Uterus (tissue), 4 donors: ENCODE measurements around the gene KDM4C. TPM values are rescaled to one million over a fixed set of nuclear protein-coding genes. Genes with fewer than 3 reads are reported as not detected.

Experiments used
- DNase-seq, 2 donors: peaks; one replicate each; pipeline ENCODE4 v3.0.0-alpha.2; 2019 to 2020
- H3K27ac ChIP-seq, 2 donors: fragments of 200-600 bp; sonication (generic); 1 replicate in 1 of 2; 2 replicates in 1 of 2; pipeline ENCODE4 v1.5.1; 2016 to 2018
- H3K27me3 ChIP-seq, 2 donors: fragments of 200-600 bp; sonication (generic); one replicate each; pipeline ENCODE4 v1.5.1; 2018 to 2019; ENCODE audit warnings: control low read depth in 1 of 2
- H3K36me3 ChIP-seq, 2 donors: fragments of 200-600 bp; sonication (generic); one replicate each; pipeline ENCODE4 v1.5.1; 2019; ENCODE audit warnings: control low read depth in 1 of 2
- H3K4me1 ChIP-seq, 2 donors: fragments of 200-600 bp; sonication (generic); one replicate each; pipeline ENCODE4 v1.5.1; 2018 to 2019; ENCODE audit warnings: control low read depth in 1 of 2
- H3K4me3 ChIP-seq, 2 donors: fragments of 200-600 bp; sonication (generic); 1 replicate in 1 of 2; 2 replicates in 1 of 2; pipeline ENCODE4 v1.5.1; 2018 to 2019; ENCODE audit warnings: mild to moderate bottlenecking in 1 of 2
- H3K9me3 ChIP-seq, 2 donors: fragments of 200-600 bp; sonication (generic); one replicate each; pipeline ENCODE4 v1.5.1; 2019; ENCODE audit warnings: control low read depth in 1 of 2
- CTCF ChIP-seq, 4 experiments: fragments of 200-600 bp in 2 of 4; fragments of 450-650 bp in 2 of 4; sonication (generic) in 2 of 4; IDR thresholded peaks; one replicate each; pipeline ENCODE4 v1.5.1; 2016 to 2019; ENCODE audit warnings: antibody characterized with exemption in 4 of 4, mild to moderate bottlenecking in 2 of 4, moderate library complexity in 1 of 4
- POLR2A ChIP-seq, 2 donors: fragments of 450-650 bp; IDR thresholded peaks; one replicate each; pipeline ENCODE4 v1.6.1; 2016; ENCODE audit warnings: antibody characterized with exemption in 2 of 2, mild to moderate bottlenecking in 1 of 2, moderate library complexity in 1 of 2
- intact Hi-C: fragments of 100-400 bp; cut with DNase I; formaldehyde crosslinking; loops from one replicate; pipeline ENCODE4 v1.15.1; 2023; ENCODE audit warnings: low total_unique reads
- total RNA-seq, 4 donors: library from RNA; depleted of rRNA in 3 of 4; stranded (reverse); fragments of >200 nt in 3 of 4; gene quantifications; one replicate each; pipeline versions ENCODE4 v1.1.0 to v1.2.4, GENCODE V29; 2014 to 2023
- donor health status: DM: yes; HTN: yes; CAD: no.

Gene KDM4C
- total RNA-seq, 4 donors from 2014 or later = 29.1 to 61.4 (median 45.5) TPM

- H3K4me3 ChIP-seq = no peak overlapping the region
- H3K4me1 ChIP-seq = no peaks in the 10 kb centered on the region
- no peaks in the 10 kb centered on the region for H3K36me3 ChIP-seq
- DNase-seq = no peak
- H3K9me3 ChIP-seq = no peaks in the 10 kb centered on the region
- intact Hi-C loops = no loop called here
- TF ChIP-seq POLR2A (IDR thresholded peaks at IDR 0.05) (no peak), CTCF (IDR thresholded peaks at IDR 0.05) (no peak)
- no peaks in the 10 kb centered on the region for H3K27me3 ChIP-seq
- no peak overlapping the region for H3K27ac ChIP-seq
Measured at GRCh38 chr9:7206221-7206758, 448.5 kb downstream of the KDM4C start.

GRCh38 chr9:7209016-7209715 lies 451.4 kb downstream of the KDM4C start:
- intact Hi-C loops = no loop called here
- Histone ChIP-seq H3K4me3 (no peak overlapping the region), H3K27me3 (no peaks in the 10 kb centered on the region), H3K36me3 (no peaks in the 10 kb centered on the region), H3K4me1 (no peaks in the 10 kb centered on the region), H3K9me3 (no peaks in the 10 kb centered on the region), H3K27ac (no peak overlapping the region)
- TF ChIP-seq CTCF (IDR thresholded peaks at IDR 0.05) (no peak), POLR2A (IDR thresholded peaks at IDR 0.05) (no peak)
- no peak for DNase-seq

GRCh38 chr9:7209990-7210389 lies 452.2 kb downstream of the KDM4C start:
- Histone ChIP-seq H3K36me3 (no peaks in the 10 kb centered on the region), H3K9me3 (no peaks in the 10 kb centered on the region), H3K4me3 (no peak overlapping the region), H3K27ac (no peak overlapping the region), H3K27me3 (no peaks in the 10 kb centered on the region), H3K4me1 (no peaks in the 10 kb centered on the region)
- DNase-seq = no peak
- TF ChIP-seq POLR2A (IDR thresholded peaks at IDR 0.05) (no peak), CTCF (IDR thresholded peaks at IDR 0.05) (no peak)
- intact Hi-C loops = no loop called here

- no peak overlapping the region for H3K4me3 ChIP-seq
- TF ChIP-seq CTCF (IDR thresholded peaks at IDR 0.05) (no peak), POLR2A (IDR thresholded peaks at IDR 0.05) (no peak)
- no peak overlapping the region for H3K27ac ChIP-seq
- H3K4me1 ChIP-seq = no peaks in the 10 kb centered on the region
- no peaks in the 10 kb centered on the region for H3K27me3 ChIP-seq
- intact Hi-C loops = no loop called here
- H3K9me3 ChIP-seq = no peaks in the 10 kb centered on the region
- H3K36me3 ChIP-seq = no peaks in the 10 kb centered on the region
- DNase-seq = no peak
Measured at GRCh38 chr9:7210854-7211637, 453.3 kb downstream of the KDM4C start.

GRCh38 chr9:7211657-7212056 lies 453.9 kb downstream of the KDM4C start:
- Histone ChIP-seq H3K4me3 (no peak overlapping the region), H3K4me1 (no peaks in the 10 kb centered on the region), H3K9me3 (no peaks in the 10 kb centered on the region), H3K36me3 (no peaks in the 10 kb centered on the region), H3K27ac (no peak overlapping the region), H3K27me3 (no peaks in the 10 kb centered on the region)
- intact Hi-C loops = no loop called here
- TF ChIP-seq CTCF (IDR thresholded peaks at IDR 0.05) (no peak), POLR2A (IDR thresholded peaks at IDR 0.05) (no peak)
- no peak for DNase-seq
